CD4-positive, alpha-beta T cell treated with Interleukin-4 for 1 hour (primary cell): ENCODE measurements around the gene PLSCR2.
"Not testable (repeated sequence)": the region's sequence is repeated elsewhere in the genome, so short reads cannot be mapped to it uniquely, and the experiment has no call there.

Source experiments
- DNase-seq, 2 donors: peaks; one replicate each; pipeline ENCODE4 v3.0.0-alpha.2; 2020 to 2022

PLSCR2 gene, protein sequence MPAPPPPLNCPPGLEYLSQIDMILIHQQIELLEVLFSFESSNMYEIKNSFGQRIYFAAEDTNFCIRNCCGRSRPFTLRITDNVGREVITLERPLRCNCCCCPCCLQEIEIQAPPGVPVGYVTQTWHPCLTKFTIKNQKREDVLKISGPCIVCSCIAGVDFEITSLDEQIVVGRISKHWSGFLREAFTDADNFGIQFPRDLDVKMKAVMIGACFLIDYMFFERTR

DNA sequence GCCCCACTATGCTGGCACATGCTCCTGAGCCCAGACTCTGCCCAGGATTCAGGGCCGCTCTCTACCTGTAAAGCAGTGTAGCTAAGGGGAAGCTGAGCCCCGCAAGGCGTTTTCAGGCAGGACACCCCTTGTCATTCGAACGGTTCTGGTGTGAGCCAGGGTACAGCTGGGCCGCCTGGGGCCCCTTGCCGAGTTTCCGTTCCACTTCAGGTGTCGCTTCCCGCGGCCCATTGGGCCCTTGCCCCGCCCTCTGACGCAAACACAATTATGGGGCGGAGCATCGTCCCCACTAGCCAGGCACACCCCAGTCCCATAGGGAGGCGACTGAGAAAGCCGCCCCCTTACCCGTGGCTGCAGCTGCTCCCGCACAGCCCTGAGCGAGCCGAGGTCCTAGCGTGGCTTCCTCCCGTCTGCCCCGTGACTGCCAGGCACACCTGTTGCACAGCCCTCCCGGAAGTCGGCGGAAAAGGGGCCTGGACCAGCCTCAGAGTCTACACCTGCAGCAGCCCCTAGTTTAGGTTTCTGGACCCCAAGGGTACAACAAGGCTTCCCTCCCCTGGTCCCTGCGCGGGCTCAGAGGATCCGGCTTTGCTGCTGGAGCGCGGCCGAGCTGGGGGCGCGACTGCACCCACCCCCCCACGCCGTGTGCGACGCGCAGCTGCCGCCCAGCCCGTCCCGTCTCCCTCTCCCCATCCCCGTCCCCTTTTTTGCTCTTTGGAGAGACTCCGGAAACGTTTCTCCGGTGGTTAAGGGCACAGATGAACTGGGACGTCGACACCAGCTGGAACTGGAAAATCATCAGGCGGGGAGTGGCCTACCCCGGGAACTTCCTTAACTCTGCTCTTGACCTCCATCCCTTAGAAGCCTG, at the start of gene PLSCR2:
Gene PLSCR2, minus strand, starts transcription at position 412 of the 868 bp plus-strand sequence. CDS start 9,657 bp downstream, outside the sequence.
- peak; percentile 80 to 86 for DNase-seq

DNA sequence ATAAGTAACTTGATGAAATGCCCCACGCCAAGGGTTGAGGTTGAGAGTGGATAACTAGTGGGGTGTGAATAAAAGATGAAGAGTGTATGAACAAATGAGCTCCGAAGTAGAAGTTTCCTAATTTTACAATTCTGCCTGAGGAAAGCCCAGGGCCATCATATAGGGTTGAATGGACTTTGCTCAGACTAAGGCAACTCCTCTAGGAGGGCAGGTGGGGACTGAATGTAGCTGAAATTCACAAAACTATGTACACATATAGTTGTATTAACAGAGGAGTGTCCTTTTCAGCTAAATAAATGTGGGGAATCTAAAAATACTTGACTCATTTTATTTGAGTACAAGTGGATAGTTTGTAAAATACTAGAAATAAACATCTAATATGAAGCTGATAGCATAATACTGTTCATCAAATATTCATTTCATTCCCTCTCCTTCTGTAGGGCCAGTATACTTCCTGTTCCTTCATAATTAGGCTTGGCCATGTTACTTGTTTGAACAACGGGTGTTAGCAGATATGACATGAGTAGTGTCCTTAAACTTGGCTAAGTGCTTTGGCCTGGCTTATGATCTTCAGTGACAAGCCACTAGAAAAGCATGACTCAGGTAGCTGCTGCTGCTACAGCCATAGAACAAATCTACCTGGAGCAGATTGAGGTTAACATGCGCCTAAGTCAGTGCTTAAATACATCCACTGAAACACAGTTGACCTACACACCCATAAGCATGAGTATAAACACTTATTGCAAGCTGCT, 48.5 kb upstream of the PLSCR2 start:
- no peak for DNase-seq

DNA sequence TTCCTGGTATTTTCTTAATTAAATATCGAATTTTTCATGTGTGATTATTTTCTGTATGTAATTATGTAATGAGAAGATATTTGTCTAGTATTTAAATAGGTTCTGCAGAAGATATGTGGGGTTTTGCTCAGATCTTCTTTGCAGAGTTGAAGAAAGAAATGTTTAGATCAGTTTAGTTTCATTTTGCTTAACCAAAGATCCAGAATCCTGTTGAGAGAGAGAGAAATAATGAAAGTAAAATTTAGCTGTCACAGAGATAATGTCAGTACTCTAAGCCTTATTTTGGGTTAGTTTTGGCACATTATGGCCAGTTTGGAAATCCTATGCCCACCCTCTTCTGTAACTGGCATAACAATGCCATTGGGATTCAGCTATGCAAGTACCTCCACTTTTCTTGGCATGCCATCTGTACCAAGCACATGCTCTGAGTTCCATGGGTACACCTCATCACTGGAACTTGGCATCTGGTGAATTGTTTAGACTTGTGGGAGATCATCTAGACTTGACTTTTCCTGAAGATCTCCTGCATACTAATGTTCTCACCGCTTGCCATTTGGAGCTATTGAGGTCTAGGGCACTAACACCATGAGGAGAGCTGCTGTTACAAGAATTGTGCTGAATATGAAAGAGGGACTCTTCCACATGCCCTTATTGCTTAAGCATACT, 44.2 kb upstream of the PLSCR2 start:
- no peak for DNase-seq

DNA sequence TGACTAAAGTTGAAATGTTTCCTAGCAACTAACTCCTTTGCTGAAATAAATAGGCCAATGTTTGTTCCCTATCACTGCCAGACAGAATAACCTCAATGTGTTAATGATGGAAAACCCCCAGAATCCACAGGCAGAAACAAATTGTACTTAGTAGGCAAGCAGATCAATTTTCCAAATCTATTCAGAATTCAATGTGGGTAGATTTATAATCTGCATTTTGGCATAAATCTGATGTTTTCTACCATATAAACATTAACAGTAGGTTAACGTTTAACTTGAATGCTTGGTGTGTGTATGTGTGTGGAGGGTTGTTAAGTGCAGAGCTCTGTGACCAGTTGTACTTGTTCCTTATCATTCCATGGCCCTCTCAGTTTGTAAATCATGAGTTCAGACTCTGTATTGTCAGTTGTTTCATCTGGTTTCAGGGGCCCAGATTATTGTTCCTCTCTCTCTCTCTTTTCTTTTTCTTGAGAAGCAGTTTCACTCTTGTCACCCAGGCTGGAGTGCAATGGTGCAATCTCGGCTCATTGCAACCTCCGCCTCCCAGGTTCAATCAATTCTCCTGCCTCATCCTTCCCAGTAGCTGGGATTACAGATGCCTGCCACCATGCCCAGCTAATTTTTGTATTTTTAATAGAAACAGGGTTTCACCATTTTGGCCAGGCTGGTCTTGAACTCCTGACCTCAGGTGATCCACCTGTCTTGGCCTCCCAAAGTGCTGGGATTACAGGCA, 42.2 kb upstream of the PLSCR2 start:
- DNase-seq, result no peak

DNA sequence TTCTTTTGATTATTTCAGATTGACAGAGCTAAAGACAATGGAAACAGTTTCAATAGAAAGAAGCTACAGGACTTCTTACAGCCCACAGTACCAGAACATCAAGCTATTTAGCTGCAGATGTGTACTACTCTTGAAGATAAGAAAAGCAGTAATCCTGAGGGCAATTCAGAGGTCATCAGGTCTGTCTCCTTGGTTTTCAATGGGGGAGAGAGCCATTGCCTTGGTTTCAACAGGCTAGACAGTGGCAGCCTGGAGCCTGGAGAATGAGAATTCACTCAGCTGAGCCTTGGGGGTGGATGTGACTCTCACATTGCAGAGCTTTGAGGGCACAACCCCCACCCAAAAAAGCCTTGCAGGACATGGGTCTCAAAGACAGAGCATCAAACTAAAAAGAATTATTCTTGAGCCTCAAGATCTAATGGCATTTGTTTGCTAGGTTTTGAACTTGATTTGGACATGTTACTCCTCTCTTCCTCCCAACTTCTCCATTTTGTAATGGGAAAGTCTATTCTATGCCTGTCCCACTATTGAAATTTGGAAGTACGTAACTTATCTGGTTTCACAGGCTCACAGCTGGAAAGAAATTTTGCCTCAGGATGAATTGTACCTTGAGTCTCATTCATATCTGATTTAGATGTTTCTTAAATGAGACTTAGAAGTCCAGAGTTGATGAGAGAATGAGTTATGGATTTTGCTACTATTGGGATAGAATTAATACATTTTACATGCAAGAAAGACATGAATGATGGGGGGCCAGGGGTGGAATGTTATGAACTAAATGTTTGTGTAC, 38.2 kb upstream of the PLSCR2 start:
- no peak for DNase-seq

DNA sequence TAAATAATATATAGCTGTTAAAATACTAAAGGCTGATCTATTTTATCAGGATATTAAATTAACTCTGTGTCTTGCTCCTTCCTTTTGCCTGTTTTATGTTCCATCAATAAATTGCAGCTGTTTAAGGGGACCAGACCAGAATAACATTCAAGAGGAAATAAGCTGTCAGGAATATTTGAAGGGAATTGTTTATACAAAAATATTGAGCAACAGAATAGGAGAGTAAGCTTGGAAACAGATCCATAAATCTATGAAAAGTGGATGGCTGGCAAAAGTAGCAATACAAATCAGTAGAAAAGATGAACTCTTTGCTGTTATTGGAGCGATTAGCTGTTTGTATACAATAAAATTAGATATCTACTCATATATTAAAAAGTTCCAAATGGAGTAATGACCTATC, 36.2 kb upstream of the PLSCR2 start:
- DNase-seq, result no peak

DNA sequence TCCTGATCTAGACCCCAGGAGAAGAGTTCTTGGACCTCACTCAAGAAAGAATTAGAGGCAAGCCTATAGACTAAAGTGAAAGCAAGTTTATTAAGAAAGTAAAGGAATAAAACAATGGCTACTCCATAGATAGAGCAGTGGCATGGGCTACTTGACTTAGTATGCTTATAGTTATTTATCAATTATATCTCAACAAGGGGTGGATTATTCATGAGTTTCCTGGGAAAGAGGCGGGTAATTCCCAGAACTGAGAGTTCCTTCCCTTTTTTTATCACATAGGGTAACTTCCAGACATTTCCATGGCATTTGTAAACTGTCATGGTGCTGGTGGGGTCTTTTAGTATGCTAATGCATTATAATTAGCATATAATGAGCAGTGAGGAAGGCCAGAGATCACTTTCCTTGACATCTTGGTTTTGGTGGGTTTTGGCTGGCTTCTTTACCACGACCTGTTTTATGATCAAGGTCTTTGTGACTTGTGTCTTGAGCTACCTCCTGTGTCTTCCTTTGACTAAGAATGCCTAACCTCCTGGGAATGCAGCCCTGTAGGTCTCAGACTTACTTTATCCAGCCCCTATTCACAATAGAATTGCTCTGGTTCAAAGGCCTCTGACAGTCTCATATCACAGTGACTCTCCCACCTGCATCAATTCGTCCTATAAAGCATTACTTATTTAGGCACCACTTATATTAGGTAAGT, 35.3 kb upstream of the PLSCR2 start:
- DNase-seq, result no peak

DNA sequence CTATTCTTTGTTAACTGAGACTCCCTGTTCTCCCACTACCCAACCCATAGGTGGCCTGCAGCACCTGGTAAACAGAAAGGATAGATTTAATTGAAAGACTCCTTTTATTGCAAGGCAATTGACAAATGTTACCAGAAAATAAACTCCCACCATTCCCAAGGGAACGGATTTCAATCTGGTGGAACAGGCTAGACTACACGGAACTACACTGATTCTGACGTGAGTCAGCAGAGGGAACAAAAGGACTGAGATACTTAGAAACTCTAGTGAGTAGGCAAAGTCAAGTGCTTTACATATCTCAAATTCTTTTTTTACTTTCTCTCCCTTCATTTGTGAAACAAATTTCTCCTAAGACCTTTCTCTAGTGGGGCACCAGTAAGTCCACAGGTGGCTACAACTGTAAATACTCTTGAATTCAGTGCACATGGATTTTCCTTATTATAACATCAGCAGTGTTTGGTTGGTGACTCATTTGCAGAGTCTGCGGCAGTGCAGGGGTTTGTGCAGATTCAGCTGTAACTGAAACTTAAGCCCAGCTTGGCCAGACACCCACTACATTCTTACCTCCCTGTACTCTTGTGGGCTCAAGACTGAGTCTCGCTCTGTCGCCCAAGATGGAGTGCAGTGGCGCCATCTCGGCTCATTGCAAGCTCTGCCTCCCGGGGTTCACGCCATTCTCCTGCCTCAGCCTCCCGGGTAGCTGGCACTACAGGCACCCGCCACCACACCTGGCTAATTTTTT, 34.3 kb upstream of the PLSCR2 start:
- DNase-seq, result no peak

DNA sequence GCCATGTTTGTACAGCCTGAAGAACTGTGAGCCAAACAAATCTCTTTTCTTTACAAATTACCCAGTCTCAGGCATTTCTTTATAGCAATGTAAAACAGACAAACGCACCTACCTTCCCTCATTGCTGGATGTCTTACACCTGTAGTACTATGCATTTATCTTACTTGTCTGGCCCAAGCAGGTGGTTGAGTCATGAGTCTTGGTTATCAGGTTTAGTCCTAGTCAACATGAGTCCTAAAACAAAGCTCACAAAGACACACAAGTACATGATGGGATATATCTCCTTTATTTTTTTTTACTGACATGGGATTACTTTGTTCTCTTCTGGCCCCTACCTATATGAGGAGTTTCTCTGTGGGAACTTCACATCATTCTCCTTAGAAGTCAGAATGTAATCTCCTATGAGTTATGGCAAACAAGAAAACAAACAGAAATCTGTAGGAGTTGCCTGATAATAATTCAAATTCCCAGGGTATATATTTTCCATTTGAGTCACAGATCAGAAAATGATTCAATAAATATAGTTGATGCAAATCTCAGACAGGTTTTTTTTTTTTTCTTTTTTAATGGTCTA, 33.6 kb upstream of the PLSCR2 start:
- no peak for DNase-seq

DNA sequence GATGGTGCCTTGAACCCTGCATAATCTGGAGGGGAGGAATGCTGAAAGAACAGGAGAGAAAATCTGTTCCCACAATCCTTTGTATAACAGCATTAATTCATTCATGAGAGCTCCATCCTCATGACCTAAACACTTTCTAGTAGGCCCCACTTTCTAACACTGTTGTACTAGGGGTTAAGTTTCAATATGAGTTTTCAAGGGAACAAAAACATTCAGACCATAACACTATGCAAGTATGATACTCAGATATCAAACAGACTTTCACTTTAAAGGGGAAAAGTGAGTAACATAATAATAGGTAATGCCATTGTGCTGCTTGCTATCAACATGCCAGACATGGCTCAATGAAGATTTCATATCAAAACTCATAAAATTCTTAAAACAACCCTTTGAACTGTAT, 32.4 kb upstream of the PLSCR2 start:
- no peak for DNase-seq

DNA sequence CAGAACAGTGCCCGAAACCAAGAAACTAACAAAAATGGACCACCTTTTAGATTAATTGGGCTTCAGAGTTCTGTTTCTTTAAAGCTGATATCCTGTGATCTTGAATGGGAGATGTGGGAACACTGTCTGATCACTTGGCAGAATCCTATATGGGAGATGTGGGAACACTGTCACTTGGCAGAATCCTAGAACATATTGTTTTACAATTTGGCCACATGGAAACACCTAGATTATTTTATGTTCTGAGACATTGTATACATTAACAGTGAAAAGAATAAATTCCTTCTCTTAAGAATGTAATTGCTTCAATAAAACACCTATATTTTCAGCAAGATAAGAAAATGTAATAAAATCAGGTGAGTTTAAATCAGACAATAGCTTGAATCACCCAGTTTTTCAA, 30.3 kb upstream of the PLSCR2 start:
- no peak for DNase-seq

DNA sequence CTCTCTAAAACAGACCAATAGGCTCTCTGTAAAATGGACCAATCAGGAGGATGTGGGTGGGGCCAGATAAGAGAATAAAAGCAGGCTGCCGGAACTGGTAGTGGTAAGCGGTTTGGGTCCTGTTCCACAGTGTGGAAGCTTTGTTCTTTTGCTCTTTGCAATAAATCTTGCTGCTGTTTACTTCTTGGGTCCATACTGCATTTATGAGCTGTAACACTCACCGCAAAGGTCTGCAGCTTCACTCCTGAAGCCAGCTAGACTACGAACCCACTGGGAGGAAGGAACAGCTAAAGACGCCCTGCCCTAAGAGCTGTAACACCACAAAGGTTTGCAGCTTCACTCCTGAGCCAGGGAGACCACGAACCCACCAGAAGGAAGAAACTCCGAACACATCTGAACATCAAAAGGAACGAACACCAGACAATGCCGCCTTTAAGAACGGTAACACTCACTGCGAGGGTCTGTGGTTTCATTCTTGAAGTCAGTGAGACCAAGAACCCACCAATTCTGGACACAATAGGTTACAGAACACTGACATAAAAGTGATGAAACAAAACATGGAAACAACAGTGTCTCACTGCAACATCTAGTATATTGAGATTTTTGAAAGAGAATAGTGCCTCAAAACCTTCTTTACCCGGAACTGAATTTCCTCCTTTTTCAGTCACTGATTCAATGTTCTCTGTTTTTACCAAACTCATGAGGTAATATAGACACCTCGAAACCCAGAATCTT, 28.8 kb upstream of the PLSCR2 start:
- DNase-seq, result peak; percentile 48 to 49

DNA sequence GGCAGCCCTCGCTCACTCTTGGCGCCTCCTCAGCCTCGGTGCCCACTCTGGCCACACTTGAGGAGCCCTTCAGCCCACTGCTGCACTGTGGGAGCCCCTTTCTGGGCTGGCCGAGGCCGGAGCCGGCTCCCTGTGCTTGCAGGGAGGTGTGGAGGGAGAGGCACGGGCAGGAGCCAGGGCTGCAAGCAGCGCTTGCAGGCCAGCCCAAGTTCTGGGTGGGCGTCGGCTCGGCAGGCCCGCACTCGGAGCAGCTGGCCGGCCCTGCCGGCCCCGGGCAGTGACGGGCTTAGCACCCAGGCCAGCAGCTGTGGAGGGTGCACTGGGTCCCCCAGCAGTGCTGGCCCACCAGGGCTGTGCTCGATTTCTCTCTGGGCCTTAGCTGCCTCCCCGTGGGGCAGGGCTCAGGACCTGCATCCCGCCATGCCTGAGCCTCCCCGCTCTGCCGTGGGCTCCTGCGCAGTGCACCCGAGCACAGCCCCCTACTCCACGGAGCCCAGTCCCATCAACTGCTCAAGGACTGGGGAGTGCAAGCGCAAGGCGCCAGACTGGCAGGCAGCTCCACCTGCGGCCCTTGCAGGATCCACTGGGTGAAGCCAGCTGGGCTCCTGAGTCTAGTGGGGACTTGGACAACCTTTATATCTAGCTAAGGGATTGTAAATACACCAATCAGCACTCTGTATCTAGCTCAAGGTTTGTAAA, 27.9 kb upstream of the PLSCR2 start:
- DNase-seq, result not testable (repeated sequence)

DNA sequence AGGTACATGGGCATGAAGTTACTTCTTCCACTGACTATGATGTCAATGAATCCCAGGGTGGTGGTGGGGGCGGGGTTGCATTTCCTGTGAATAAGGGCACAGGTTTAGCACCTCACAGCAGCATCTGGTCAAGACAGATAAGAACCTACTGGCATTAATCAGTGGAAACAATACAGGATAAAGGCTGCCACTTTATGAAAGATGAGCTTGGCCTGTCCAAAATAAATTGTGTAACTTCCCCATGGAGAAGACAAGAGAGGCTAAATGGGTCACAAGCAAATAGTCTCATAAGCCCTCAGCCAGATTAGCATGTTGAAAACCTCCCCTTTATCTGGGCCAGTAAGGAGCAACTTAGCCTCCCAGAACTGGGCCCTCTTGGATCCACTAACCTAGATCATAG, 27.4 kb upstream of the PLSCR2 start:
- no peak for DNase-seq

DNA sequence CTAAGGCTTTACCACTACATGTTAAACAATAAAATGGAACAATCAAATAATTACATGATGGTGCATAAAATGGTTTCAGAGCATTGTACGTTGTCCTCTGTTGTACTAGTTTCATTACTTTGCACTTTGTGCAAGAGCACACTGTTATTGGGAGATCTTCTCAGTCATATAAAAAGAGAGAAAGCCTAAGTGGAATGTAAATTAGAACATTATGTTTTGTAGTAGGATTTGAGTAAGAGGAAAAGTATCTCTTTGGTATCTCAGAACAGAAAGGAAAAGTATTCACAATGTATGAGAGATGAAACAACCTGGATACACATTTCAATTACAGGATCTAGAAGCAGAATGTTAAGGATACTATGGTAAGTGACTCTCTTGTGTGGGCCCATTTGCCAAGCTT, 26.9 kb upstream of the PLSCR2 start:
- no peak for DNase-seq

DNA sequence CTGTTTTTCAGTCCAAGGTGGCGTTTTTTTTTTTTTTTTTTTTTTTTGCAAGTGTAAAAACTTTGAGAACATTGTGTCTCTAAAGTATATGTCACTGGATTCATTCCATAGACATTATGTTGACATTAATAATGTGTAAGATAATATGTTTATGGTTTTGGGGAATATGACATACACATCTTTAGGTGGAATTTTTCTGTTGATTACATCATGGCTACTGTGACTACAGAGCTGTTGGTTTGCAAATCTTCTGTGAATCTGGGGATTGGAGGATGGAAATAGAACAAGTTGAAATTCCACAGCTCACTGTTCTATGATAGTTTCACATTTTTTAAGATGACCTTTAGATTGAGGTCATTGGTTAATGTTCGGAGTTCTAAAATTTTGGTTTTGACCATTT, 24.4 kb upstream of the PLSCR2 start:
- DNase-seq, result no peak

DNA sequence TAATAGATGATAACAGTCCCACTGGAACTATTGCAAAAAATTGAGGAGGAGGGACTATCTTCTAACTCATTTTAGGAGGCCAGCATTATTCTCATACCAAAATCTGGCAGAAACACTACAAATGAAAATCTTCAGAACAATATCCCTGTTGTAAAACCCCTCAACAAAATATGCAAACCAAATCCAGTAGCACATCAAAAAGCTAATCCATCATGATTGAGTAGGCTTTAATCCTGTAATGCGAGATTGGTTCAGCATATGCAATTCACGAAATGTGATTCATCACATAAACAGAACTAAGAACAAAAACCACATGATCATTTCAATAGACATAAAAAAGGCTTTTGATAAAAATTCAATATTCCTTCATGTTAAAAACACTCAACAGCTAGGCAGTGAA, 23.9 kb upstream of the PLSCR2 start:
- DNase-seq, result no peak

DNA sequence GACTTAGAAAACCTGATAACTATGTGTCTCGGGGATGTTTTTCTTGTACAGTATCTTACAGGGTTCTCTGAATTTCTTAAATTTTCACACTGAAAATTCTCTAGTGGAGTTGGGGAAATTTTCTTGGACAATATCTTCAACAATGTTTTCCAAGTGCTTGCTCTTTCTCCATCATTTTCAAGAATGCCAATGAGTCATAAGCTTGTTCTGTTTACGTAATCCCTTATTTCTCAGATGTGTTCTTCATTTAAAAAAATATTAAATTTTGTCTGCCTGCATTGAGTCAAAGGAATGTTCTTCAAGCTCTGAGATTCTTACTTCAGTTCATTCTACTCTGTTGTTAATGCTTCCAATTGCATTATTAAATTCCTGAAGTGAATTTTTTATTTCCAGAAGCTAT, 21.9 kb upstream of the PLSCR2 start:
- DNase-seq, result no peak
